Fibroblast of skin of scalp (primary cell): ENCODE results near the gene MAPKBP1.

ENCODE experiments used
- DNase-seq: peaks from one replicate; pipeline ENCODE4 v3.0.0-alpha.2; 2013

MAPKBP1 gene

GRCh38 chr15:41871175-41871905 is 97.1 kb downstream of the MAPKBP1 start:
- DNase-seq, result no peak

DNA sequence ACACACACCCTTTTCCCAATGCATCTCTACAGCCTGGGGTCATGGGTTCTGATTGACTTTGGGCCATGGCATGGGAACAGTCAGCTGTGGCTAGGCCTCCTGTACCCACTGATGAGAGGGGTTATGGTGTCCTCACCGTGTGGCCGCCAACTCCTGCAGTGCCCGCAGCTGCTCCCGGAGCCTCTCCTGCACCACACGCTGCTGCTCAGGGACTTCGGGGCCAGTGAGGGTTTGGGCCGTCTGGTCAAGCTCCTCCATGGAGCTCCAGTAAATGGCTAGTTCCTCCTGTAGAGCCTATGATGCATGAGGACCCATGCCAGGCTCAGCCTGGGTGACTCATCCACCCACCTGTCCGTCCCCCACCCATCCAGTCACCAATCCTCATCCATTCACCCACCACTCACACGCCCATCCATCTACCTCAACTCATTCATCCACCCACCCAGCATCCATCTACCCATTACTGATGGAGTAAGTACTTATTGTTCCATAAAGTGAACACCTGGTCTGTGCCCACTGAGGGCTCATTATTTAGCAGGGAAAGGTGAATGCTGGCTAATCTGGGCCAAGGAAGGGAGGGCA is 98.0 kb downstream of the MAPKBP1 start:
- no peak for DNase-seq

DNA sequence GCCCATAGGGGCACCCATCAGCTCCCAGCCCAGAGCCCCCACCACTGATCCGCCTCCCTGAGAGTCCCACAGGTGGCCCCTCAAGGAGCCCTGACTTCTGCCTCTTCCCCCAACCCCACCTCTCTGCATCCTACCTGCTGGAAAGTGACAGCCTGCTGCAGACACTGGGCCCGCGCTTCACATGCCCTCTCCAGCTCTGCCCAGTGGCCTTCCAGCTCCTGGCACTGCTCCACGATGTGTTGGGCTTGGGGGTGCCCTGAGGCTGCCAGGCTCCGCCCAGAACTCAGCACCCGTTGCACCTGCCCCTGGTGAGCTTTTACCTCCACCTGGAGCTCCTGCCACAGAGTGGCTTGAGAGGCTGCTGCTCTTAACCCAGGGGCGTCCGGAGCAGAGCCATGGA is 99.4 kb downstream of the MAPKBP1 start:
- DNase-seq, result no peak

- no peak for DNase-seq
Measured at GRCh38 chr15:41874736-41875135, 100.5 kb downstream of the MAPKBP1 start.

DNA sequence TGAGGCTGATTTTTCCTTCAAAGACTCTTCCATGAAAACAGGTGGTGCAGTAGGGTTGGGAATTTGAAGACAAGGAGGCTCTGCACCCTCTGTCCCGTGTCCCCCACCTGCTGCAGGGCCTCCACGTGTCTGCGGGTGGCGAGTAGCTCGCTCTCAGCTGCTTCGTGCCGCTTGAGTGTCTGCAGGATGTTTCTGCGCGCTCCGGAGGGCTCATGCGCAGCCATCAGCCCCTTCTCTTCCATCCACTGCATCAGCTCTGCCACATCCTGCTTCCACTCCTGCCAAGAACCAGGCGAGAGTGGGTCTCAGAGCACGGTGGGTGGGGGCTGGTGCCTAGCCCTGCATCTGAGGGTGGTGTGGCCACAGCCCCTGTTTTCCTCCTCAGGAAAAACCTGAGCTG is 101.7 kb downstream of the MAPKBP1 start:
- DNase-seq, result no peak

DNA sequence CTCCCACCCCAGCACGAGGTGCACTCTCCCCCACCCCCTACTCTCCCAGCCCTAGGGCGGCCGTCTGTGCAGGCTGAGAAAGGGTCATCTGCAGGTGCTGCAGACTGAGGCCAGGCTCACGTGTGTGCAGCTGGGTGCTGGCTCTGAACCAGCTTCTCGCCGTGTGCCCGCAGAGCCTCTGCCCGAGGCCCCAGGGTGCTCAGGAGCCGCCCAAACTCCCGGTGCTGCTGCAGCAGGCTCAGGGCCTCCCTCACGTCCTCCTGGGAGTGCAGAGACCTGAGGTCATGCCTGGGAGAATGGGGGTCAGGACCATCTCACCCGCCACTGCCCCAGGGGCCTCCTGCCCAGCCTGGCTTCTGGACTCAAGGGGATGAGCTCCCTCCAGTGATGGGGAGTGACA is 102.4 kb downstream of the MAPKBP1 start:
- no peak for DNase-seq
